Myometrial cell (primary cell): Measurements from ENCODE around the gene CBLC. TPM values are rescaled to one million over a fixed set of nuclear protein-coding genes. Genes with fewer than 3 reads are reported as not detected.

Source experiments
- total RNA-seq: library from RNA; depleted of rRNA; stranded (reverse); fragments of >200 nt; gene quantifications from 2 replicates; pipeline ENCODE4 v1.2.3, GENCODE V29; 2015

The CBLC gene
- total RNA-seq: 0.58 TPM in 1 of 2 replicates, not detected in the other

GRCh38 chr19:44777715-44778347 is at the start of gene CBLC:
Gene CBLC, plus strand, starts transcription at chr19:44777890. Its CDS starts 42 bp downstream, at chr19:44777932.

GRCh38 chr19:44748426-44749254 is 29.1 kb upstream of the CBLC start, which contains the start of gene BCL3:
Gene BCL3, plus strand, starts transcription at chr19:44748708. Its CDS starts 83 bp downstream, at chr19:44748791.

GRCh38 chr19:44808463-44809371 is 31.0 kb downstream of the CBLC start, which contains the start of gene BCAM:
Gene BCAM, plus strand, starts transcription at chr19:44809103. Its CDS starts 22 bp downstream, at chr19:44809125.

GRCh38 chr19:44845612-44846454 is 68.1 kb downstream of the CBLC start, which contains the start of gene NECTIN2:
Gene NECTIN2, plus strand, starts transcription at chr19:44846297. Its CDS starts 229 bp downstream, at chr19:44846526.

Other genes with a start within 250 kb of the CBLC start
- not detected in 2 replicates for gene CEACAM20, start 248.2 kb upstream of the CBLC start, total RNA-seq
- gene IGSF23, start 164.3 kb upstream of the CBLC start, total RNA-seq: 3.7 TPM in 1 of 2 replicates, not detected in the other
- 122 and 130 TPM in 2 replicates for gene PVR, start 134.0 kb upstream of the CBLC start, total RNA-seq
- under 0.01 and 0.53 TPM in 2 replicates for gene CEACAM19, start 106.4 kb upstream of the CBLC start, total RNA-seq
- gene CEACAM16, start 78.7 kb upstream of the CBLC start, total RNA-seq: not detected in 2 replicates
- gene BCL3, start 29.2 kb upstream of the CBLC start, total RNA-seq: 36.3 and 44.4 TPM in 2 replicates
- gene BCAM, start 31.2 kb downstream of the CBLC start, total RNA-seq: 19.0 and 25.9 TPM in 2 replicates
- 246 and 247 TPM in 2 replicates for gene NECTIN2, start 68.4 kb downstream of the CBLC start, total RNA-seq
- 70.3 and 96.9 TPM in 2 replicates for gene TOMM40, start 113.4 kb downstream of the CBLC start, total RNA-seq
- gene APOE, start 127.9 kb downstream of the CBLC start, total RNA-seq: 11.8 and 21.4 TPM in 2 replicates
- gene APOC1, start 136.7 kb downstream of the CBLC start, total RNA-seq: 6.6 and 16.7 TPM in 2 replicates
- not detected in 2 replicates for gene APOC4, start 164.3 kb downstream of the CBLC start, total RNA-seq
- gene APOC2, start 168.2 kb downstream of the CBLC start, total RNA-seq: not detected in 2 replicates
- 42.7 and 82.2 TPM in 2 replicates for gene CLPTM1, start 177.5 kb downstream of the CBLC start, total RNA-seq
- gene RELB, start 223.6 kb downstream of the CBLC start, total RNA-seq: 14.9 and 21.9 TPM in 2 replicates